Measurements from ENCODE around the gene HGS. TPM values are rescaled to one million over a fixed set of nuclear protein-coding genes. Genes with fewer than 3 reads are reported as not detected.
A peak's percentile ranks its signal among the peaks of the same experiment; 100 is the strongest.

HGS gene
- total and polyA plus RNA-seq, 2 of the 13 experiments (the other 11 are each of a cell fraction or from before 2014, with no cell fraction given): 73.3 to 78.1 TPM

GRCh38 chr17:81702934-81703746 is 19.3 kb downstream of the HGS start, which contains the start of gene MRPL12 (continued):
- TF ChIP-seq ZSCAN30 (CRISPR knock-in tag; IDR thresholded peaks at IDR 0.05) (0 out of 2 replicates have a peak, but pooled peaks have one; percentile 57), CSRNP2 (CRISPR knock-in tag; conservative IDR thresholded peaks at IDR 0.05; ENCODE audit: low read depth) (0 out of 2 replicates have a peak, but pooled peaks have one; percentile 65), KLF9 (CRISPR knock-in tag; IDR thresholded peaks at IDR 0.05; ENCODE audit: low read depth) (peak; percentile 73; the same call in 1 of the 2 replicates), ZBTB20 (CRISPR knock-in tag; IDR thresholded peaks at IDR 0.05; ENCODE audit: borderline replicate concordance, low read depth) (peak; percentile 79; the same call in 1 of the 2 replicates), SKIL (CRISPR knock-in tag; IDR thresholded peaks at IDR 0.05; ENCODE audit: borderline replicate concordance) (peak; percentile 74), ZNF20 (CRISPR knock-in tag; IDR thresholded peaks at IDR 0.05) (peak; percentile 67; the same call in 1 of the 2 replicates), NFYB (CRISPR knock-in tag; IDR thresholded peaks at IDR 0.05) (peak; percentile 65; the same call in 1 of the 2 replicates), RNF2 (conservative IDR thresholded peaks at IDR 0.05; ENCODE audit: low read depth) (peak; percentile 65), WIZ (CRISPR knock-in tag; IDR thresholded peaks at IDR 0.05) (peak; percentile 83; the same call in 1 of the 2 replicates), ZNF432 (CRISPR knock-in tag; IDR thresholded peaks at IDR 0.05; ENCODE audit: borderline replicate concordance) (peak; percentile 46; the same call in 1 of the 2 replicates), KDM4B (CRISPR knock-in tag; IDR thresholded peaks at IDR 0.05) (peak; percentile 96), TFDP2 (CRISPR knock-in tag; IDR thresholded peaks at IDR 0.05) (peak; percentile 93)
- TF ChIP-seq, protein P1, sequence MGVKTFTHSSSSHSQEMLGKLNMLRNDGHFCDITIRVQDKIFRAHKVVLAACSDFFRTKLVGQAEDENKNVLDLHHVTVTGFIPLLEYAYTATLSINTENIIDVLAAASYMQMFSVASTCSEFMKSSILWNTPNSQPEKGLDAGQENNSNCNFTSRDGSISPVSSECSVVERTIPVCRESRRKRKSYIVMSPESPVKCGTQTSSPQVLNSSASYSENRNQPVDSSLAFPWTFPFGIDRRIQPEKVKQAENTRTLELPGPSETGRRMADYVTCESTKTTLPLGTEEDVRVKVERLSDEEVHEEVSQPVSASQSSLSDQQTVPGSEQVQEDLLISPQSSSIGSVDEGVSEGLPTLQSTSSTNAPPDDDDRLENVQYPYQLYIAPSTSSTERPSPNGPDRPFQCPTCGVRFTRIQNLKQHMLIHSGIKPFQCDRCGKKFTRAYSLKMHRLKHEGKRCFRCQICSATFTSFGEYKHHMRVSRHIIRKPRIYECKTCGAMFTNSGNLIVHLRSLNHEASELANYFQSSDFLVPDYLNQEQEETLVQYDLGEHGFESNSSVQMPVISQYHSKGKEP (CRISPR knock-in tag; IDR thresholded peaks at IDR 0.05): peak; percentile 73; the same call in 1 of the 2 replicates
- TF ChIP-seq, protein P2, sequence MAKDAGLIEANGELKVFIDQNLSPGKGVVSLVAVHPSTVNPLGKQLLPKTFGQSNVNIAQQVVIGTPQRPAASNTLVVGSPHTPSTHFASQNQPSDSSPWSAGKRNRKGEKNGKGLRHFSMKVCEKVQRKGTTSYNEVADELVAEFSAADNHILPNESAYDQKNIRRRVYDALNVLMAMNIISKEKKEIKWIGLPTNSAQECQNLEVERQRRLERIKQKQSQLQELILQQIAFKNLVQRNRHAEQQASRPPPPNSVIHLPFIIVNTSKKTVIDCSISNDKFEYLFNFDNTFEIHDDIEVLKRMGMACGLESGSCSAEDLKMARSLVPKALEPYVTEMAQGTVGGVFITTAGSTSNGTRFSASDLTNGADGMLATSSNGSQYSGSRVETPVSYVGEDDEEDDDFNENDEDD (CRISPR knock-in tag; IDR thresholded peaks at IDR 0.05; ENCODE audit: borderline replicate concordance): peak; percentile 90
- TF ChIP-seq, protein P3, sequence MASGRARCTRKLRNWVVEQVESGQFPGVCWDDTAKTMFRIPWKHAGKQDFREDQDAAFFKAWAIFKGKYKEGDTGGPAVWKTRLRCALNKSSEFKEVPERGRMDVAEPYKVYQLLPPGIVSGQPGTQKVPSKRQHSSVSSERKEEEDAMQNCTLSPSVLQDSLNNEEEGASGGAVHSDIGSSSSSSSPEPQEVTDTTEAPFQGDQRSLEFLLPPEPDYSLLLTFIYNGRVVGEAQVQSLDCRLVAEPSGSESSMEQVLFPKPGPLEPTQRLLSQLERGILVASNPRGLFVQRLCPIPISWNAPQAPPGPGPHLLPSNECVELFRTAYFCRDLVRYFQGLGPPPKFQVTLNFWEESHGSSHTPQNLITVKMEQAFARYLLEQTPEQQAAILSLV (CRISPR knock-in tag; IDR thresholded peaks at IDR 0.05; ENCODE audit: borderline replicate concordance): peak; percentile 97
- TF ChIP-seq, protein P4, sequence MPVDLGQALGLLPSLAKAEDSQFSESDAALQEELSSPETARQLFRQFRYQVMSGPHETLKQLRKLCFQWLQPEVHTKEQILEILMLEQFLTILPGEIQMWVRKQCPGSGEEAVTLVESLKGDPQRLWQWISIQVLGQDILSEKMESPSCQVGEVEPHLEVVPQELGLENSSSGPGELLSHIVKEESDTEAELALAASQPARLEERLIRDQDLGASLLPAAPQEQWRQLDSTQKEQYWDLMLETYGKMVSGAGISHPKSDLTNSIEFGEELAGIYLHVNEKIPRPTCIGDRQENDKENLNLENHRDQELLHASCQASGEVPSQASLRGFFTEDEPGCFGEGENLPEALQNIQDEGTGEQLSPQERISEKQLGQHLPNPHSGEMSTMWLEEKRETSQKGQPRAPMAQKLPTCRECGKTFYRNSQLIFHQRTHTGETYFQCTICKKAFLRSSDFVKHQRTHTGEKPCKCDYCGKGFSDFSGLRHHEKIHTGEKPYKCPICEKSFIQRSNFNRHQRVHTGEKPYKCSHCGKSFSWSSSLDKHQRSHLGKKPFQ (CRISPR knock-in tag; IDR thresholded peaks at IDR 0.05; ENCODE audit: insufficient replicate concordance): peak; percentile 83
